Measurements from ENCODE around the gene BCAR3.

GRCh38 chr1:93666613-93667384 is 14.8 kb downstream of the BCAR3 start:
- no peak for TF ChIP-seq CTCF (IDR thresholded peaks at IDR 0.05)
- no peak for TF ChIP-seq POLR2A (IDR thresholded peaks at IDR 0.05)
- TF ChIP-seq POLR2AphosphoS5 (IDR thresholded peaks at IDR 0.05): peak; percentile 87

Data from prostate gland (tissue), 2 donors.